GM10266 (cell line): ENCODE results near the gene IL37.

Source experiments
- DNase-seq: peaks from one replicate; pipeline ENCODE4 v3.0.0; 2012; ENCODE audit errors: extremely low spot score
- CTCF ChIP-seq: IDR thresholded peaks from 2 replicates; pipeline ENCODE4 v1.5.1; 2012; ENCODE audit warnings: mild to moderate bottlenecking, low read depth; ENCODE audit not compliant: control insufficient read depth, insufficient read depth; ENCODE audit errors: missing control alignments

IL37 gene

GRCh38 chr2:112917856-112918255 lies 6.9 kb downstream of the IL37 start:
- no peak for TF ChIP-seq CTCF
- DNase-seq, result no peak

DNA sequence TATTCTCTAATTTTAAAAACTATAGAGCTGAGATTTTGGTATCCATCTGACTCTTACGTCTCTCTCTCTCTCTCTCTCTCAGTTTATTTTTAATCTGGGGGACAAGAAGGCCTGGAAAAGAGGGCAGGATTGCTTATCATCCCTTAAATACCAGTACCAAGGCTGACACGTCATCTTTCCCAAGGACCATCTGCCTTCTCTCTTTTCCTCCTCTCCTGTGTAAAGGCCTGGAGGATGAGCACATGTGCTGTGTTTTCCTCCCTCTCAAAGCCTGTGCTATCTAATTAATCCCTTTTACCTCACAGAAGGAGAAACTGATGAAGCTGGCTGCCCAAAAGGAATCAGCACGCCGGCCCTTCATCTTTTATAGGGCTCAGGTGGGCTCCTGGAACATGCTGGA lies 7.3 kb downstream of the IL37 start:
- DNase-seq, result no peak
- no peak for TF ChIP-seq CTCF

- TF ChIP-seq CTCF, result no peak
- DNase-seq, result no peak
These were observed 8.1 kb downstream of the IL37 start for GRCh38 chr2:112919086-112919485.

- no peak for DNase-seq
These were observed 10.1 kb downstream of the IL37 start for GRCh38 chr2:112920923-112921532.

DNA sequence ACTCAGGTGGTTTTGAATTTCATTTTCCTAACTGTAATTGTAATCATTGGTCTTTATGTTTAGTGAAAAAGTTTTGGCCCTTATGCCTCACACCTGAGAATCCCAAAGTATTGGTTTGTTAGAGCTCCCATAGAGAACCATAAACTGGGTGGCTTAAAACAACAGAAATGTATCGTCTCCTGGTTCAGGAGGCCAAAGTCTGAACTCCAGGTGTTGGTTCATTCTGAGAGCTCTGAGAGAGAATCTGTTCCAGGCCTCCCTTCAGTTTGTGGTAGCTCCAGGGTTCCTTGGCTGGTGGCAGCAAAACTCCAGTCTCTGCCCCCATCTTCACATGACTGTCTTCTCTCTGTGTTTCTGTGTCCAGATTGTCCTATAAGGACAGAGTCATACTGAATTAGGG lies 11.0 kb downstream of the IL37 start:
- no peak for TF ChIP-seq CTCF
- no peak for DNase-seq

More at GRCh38 chr2:112920923-112921532, 10.1 kb downstream of the IL37 start:
- no peak for TF ChIP-seq CTCF

GRCh38 chr2:112923237-112923966 lies 12.4 kb downstream of the IL37 start:
- no peak for DNase-seq
- TF ChIP-seq CTCF, result no peak

- no peak for TF ChIP-seq CTCF
These were observed 13.0 kb downstream of the IL37 start for GRCh38 chr2:112923967-112924338.

More at GRCh38 chr2:112923967-112924338, 13.0 kb downstream of the IL37 start:
- DNase-seq, result no peak
